GM04503 (cell line): ENCODE measurements around the gene MYO1E.
A peak's percentile ranks its signal among the peaks of the same experiment; 100 is the strongest.
"Not testable (repeated sequence)": the region's sequence is repeated elsewhere in the genome, so short reads cannot be mapped to it uniquely, and the experiment has no call there.

Source experiments
- DNase-seq: peaks from one replicate; pipeline ENCODE4 v3.0.0-alpha.2; 2012; ENCODE audit warnings: low read depth

Gene MYO1E

GRCh38 chr15:59372352-59373211, at the start of gene MYO1E:
TSS of gene MYO1E (minus strand) at chr15:59372871. CDS start at chr15:59372500, 371 bp downstream.
- DNase-seq = peak; percentile 92

- DNase-seq = no peak
Observed at GRCh38 chr15:59420986-59421618, 48.4 kb upstream of the MYO1E start.

DNA sequence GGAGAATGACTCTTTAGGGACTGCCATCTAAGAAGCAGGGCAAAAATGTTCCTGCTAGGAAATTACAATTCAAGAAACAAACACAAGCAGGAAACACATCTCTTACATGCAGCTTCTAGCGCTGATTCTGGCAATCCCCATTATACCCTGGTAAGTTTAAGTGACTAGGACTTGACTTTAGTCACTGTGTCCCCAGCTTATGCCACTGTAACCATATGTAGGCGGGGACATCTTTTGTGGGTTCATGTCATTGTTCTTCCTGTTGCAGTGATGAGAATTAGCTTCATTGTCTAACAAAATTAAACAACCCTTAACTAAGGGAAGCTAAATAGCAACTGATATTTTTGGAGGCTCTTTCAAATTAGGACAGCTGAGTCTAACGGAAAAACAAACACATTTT, 47.4 kb upstream of the MYO1E start:
- DNase-seq = no peak

- DNase-seq = no peak
Observed at GRCh38 chr15:59419170-59419569, 46.5 kb upstream of the MYO1E start.

- DNase-seq = no peak
Observed at GRCh38 chr15:59416816-59417215, 44.1 kb upstream of the MYO1E start.

DNA sequence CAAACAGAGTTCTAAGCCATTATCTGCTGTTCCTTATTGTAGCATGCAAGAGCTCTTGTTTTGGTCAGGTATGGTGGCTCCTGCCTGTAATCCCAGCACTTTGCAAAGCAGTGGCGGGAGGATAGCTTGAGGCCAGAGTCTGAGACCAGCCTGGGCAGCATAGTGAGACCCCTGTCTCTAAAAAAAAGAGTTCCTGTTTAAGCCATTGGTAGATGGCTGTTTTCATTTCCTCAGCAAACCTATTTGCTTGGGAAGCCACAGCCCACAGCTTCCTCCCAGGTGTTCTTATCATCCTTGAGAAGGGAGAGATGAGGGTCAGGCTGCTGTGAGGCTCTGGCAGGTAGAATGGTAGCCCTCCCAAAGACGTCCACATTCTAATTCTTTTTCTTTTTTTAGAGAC, 40.9 kb upstream of the MYO1E start:
- no peak for DNase-seq

- DNase-seq = no peak
Observed at GRCh38 chr15:59410391-59410896, 37.8 kb upstream of the MYO1E start.

DNA sequence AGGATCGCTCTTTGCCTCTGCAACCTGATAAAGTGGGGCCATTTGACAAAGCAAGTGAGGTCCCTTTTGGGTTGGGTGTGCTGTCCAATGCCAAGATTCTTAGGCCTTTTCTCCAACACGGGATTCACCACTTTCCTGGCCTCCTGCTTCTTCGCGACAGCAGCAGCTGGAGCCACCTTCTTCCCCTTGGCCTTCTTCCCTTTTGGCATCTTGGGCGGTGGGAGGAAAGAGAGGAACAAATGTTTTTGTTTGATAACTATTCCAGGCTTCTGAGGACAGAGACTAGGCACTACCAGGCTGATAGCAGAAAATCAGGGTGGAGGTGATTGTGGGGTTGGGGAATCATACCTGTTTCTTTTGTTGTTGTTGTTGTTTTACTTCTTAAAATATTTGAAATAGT, 35.3 kb upstream of the MYO1E start:
- no peak for DNase-seq

GRCh38 chr15:59406446-59406845, 33.8 kb upstream of the MYO1E start:
- DNase-seq = no peak

GRCh38 chr15:59405079-59405478, 32.4 kb upstream of the MYO1E start:
- no peak for DNase-seq

GRCh38 chr15:59401824-59402569, 29.3 kb upstream of the MYO1E start:
- no peak for DNase-seq

- not testable (repeated sequence) for DNase-seq
Observed at GRCh38 chr15:59401051-59401823, 28.6 kb upstream of the MYO1E start.

GRCh38 chr15:59400103-59400813, 27.6 kb upstream of the MYO1E start:
- DNase-seq = no peak

DNA sequence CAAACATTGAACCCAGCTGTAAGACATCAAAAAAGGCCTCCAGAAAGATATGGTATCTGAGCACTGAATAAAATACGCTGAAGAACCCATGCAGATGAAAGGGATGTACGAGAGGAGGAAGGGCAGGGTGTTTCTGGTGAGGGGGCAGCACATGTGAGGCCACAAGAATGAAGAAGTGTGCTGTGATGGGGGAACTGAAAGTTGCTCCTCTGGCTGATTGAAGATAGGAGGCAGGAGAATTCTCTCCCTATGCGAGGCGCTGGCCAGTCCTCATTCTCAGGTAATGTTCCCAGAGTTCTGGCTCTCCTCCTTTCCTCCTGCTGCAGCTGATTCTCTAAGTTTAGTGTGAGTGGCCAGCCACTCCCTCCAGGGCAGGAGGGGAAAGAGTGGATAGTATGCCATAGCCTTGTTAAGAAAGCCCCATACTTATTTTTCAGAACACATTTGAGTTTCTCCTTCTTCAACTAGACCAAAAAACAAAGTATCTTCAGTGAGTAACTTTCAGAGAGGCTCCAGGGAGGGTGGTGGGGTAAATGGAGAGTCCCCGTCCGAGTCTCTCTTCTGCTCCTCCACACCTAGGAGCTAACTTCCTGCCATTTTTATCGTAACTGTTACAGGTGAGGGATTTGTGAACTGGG, 26.9 kb upstream of the MYO1E start:
- DNase-seq = no peak

- no peak for DNase-seq
Observed at GRCh38 chr15:59398220-59398619, 25.5 kb upstream of the MYO1E start.

GRCh38 chr15:59396679-59397078, 24.0 kb upstream of the MYO1E start:
- DNase-seq = no peak

DNA sequence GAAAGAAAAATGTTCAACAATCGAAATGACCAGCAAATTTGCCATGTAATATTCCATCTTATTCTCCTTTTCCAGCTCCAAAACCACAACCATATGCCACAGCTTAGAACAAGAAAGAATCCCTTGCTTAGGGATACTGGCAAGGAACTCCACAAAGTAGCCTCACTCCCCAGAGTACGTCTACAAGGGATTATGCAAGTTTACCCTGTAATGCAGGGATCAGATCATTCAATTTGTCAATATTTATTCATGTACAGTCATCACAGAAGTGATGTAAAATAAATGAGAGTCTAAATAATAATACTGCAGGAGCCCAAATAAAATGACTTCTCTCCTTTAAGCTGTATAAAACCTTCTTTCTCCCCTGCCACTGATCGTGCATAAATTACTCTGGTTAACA, 23.5 kb upstream of the MYO1E start:
- DNase-seq = no peak

- DNase-seq = no peak
Observed at GRCh38 chr15:59394166-59394661, 21.5 kb upstream of the MYO1E start.

DNA sequence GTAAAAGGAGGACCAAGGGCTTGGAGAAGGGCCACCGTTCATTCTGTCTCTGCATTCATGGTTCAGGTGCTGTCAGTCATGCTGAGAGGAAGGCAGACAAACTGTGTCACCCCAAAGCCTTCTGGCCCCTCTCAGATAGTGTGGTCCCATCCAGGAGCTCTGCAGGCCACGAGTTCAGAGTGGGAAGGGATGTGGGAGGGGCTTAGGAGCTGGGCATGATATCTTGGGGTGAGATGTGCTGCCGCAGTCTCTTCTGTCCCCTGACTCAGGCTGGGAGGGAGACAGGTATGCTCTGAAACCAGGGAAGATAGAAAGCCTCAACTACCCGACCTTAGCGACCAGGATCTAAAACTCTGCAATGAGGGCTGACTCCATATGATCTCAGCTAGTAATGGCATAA, 19.6 kb upstream of the MYO1E start:
- DNase-seq = no peak

DNA sequence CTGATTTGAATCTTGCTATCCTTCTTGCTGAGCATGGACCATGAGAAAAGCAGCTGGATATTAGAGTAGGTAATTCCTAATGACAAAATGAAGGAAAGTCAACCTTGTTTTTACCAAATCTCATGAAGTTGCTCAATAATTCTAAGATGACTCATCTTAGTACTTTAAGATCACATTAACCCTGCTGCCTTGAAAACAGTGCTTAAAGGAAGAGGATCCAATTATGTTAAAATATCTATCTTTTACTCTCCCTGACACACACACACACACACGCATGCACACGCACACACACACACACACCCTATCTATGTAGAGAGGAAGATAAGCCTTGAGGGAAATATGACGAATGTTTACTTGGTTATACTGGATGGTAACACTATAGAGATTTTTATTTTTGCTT, 16.0 kb upstream of the MYO1E start:
- peak; percentile 18 for DNase-seq
